K562 (cell line): ENCODE data around the gene EPS8. TPM values are rescaled to one million over a fixed set of nuclear protein-coding genes. Genes with fewer than 3 reads are reported as not detected.

Experiments
- ATAC-seq: fragments of 200-7000 bp; cut with Tn5 transposase; 3 replicates; pipeline ENCODE4 v1.9.1; 2020; ENCODE audit warnings: moderate library complexity
- BruUV-seq: library from RNA; stranded (reverse); fragments of 400-500 nt; replicated peaks from 2 replicates; lab custom pipeline; 2021; lab: Mats Ljungman, UMichigan
- CTCF ChIA-PET: fragments of 300-600 bp; formaldehyde crosslinking; extraction: SDS; loops from one replicate; lab custom pipeline; 2021; ENCODE audit warnings: low intra/inter-chr PET ratio; lab: Yijun Ruan, JAX
- POLR2A ChIA-PET: fragments of 300-600, 350-650 bp; sonication (Branson Sonifier 250); formaldehyde crosslinking; extraction: SDS; loops from one replicate; lab custom pipeline; 2021; ENCODE audit warnings: antibody characterized with exemption, inconsistent platforms; lab: Yijun Ruan, JAX
- DNase-seq, 4 experiments: peaks; one replicate each; pipeline versions ENCODE4 v3.0.0 to v3.0.0-alpha.2; 2011 to 2018; ENCODE audit warnings: low spot score in 3 of 4, mixed read lengths in 3 of 4; ENCODE audit errors: extremely low read depth in 1 of 4
- FAIRE-seq: peaks from 2 replicates; lab custom pipeline; 2011; peaks lifted over from hg19 to GRCh38; lab: Jason Lieb, UNC
- H2AFZ ChIP-seq: 2 replicates; pipeline ENCODE4 v1.6.0; 2011; ENCODE audit warnings: low read depth, low read length, control low read depth, inconsistent platforms
- H3K27ac ChIP-seq: fragments of 200-600 bp; 3 replicates; pipeline ENCODE4 v1.8.0; 2011; ENCODE audit warnings: low read depth, mild to moderate bottlenecking, control low read depth, inconsistent platforms, low read length, moderate library complexity, mixed read lengths; ENCODE audit errors: extremely low read depth
- H3K27me3 ChIP-seq, 2 experiments: fragments of 300-600 bp in 1 of 2; 2 replicates in 1 of 2; 3 replicates in 1 of 2; pipeline versions ENCODE4 v1.6.0 to v1.8.0; 2011; ENCODE audit warnings: inconsistent platforms in 2 of 2, low read length in 2 of 2, mild to moderate bottlenecking in 1 of 2, mixed read lengths in 1 of 2, moderate library complexity in 1 of 2; ENCODE audit not compliant: control insufficient read depth in 2 of 2, insufficient read depth in 2 of 2
- H3K36me3 ChIP-seq: fragments of 300-600 bp; 3 replicates; pipeline ENCODE4 v1.8.0; 2011; ENCODE audit warnings: mild to moderate bottlenecking, low read length, inconsistent platforms; ENCODE audit not compliant: control insufficient read depth, insufficient read depth
- H3K4me1 ChIP-seq, 2 experiments: fragments of 200-600 bp in 1 of 2; replicated peaks in 1 of 2; 2 replicates in 1 of 2; 3 replicates in 1 of 2; pipeline versions ENCODE4 v1.5.1 to v1.8.0; 2011; ENCODE audit warnings: inconsistent platforms in 2 of 2, low read length in 2 of 2, mild to moderate bottlenecking in 1 of 2, mixed read lengths in 1 of 2, moderate library complexity in 1 of 2; ENCODE audit not compliant: control insufficient read depth in 2 of 2, insufficient read depth in 2 of 2
- H3K4me2 ChIP-seq: 2 replicates; pipeline ENCODE4 v1.6.1; 2011; ENCODE audit warnings: low read length, control low read depth, inconsistent platforms, mixed read lengths; ENCODE audit not compliant: insufficient read depth
- H3K4me3 ChIP-seq: fragments of 200-600 bp; sonication (generic), shearing (Covaris generic); 2 replicates; pipeline ENCODE4 v1.5.1; 2016; ENCODE audit warnings: control low read depth, inconsistent platforms
- H3K79me2 ChIP-seq: fragments of 200-600 bp; 3 replicates; pipeline ENCODE4 v1.8.0; 2011; ENCODE audit warnings: low read length, inconsistent platforms; ENCODE audit not compliant: control insufficient read depth, insufficient read depth
- H3K9ac ChIP-seq, 2 experiments: 2 replicates each; pipeline versions ENCODE4 v1.6.0 to v1.6.1; 2011; ENCODE audit warnings: low read depth in 2 of 2, low read length in 2 of 2, control low read depth in 1 of 2, inconsistent platforms in 1 of 2, mild to moderate bottlenecking in 1 of 2, mixed read lengths in 1 of 2; ENCODE audit not compliant: insufficient read depth in 1 of 2
- H3K9me1 ChIP-seq: one replicate; pipeline ENCODE4 v1.6.0; 2011; ENCODE audit warnings: inconsistent platforms, mild to moderate bottlenecking, low read length, moderate library complexity; ENCODE audit not compliant: control insufficient read depth, insufficient read depth
- H3K9me3 ChIP-seq: replicated peaks from 2 replicates; pipeline ENCODE4 v1.5.1; 2011; ENCODE audit warnings: low read depth, low read length, inconsistent platforms; ENCODE audit not compliant: control insufficient read depth, insufficient read depth
- H4K20me1 ChIP-seq: replicated peaks from 2 replicates; pipeline ENCODE4 v1.6.1; 2011; ENCODE audit warnings: low read length, inconsistent platforms, mixed read lengths; ENCODE audit not compliant: control insufficient read depth, insufficient read depth
- CBFB ChIP-seq: sonication (generic); formaldehyde crosslinking; IDR thresholded peaks from 2 replicates; pipeline ENCODE4 v1.4.0; 2020; ENCODE audit warnings: mild to moderate bottlenecking, missing genetic modification reagents
- CBX2 ChIP-seq: fragments of 200-600 bp; sonication (generic); IDR thresholded peaks from one replicate; pipeline ENCODE4 v1.6.1; 2012; ENCODE audit warnings: mild to moderate bottlenecking, low read length, inconsistent platforms; ENCODE audit not compliant: insufficient read depth, poor library complexity, severe bottlenecking
- CREB3L1 ChIP-seq: fragments of 450-650 bp; IDR thresholded peaks from 2 replicates; pipeline ENCODE4 v1.6.1; 2014; ENCODE audit warnings: low read depth, mild to moderate bottlenecking, moderate library complexity, borderline replicate concordance
- CSDE1 ChIP-seq, 2 experiments: fragments of 450-650 bp; IDR thresholded peaks; 2 replicates each; pipeline ENCODE4 v1.6.1; 2016; ENCODE audit warnings: mild to moderate bottlenecking in 1 of 2
- ELK1 ChIP-seq: sonication (generic); formaldehyde crosslinking; IDR thresholded peaks from 2 replicates; pipeline ENCODE4 v1.8.1; 2022; ENCODE audit warnings: missing genetic modification reagents
- FOXA1 ChIP-seq: fragments of 450-650 bp; IDR thresholded peaks from 2 replicates; pipeline ENCODE4 v1.6.1; 2016; ENCODE audit warnings: mild to moderate bottlenecking, borderline replicate concordance
- HBP1 ChIP-seq: fragments of 450-650 bp; formaldehyde crosslinking; IDR thresholded peaks from 2 replicates; pipeline ENCODE4 v1.4.0; 2022; ENCODE audit warnings: missing genetic modification characterization
- HCFC1 ChIP-seq: IDR thresholded peaks from 2 replicates; pipeline ENCODE4 v1.6.1; 2012; ENCODE audit warnings: low read depth, low read length, improper control_type of control experiment
- NFIX ChIP-seq: fragments of 250-450 bp; sonication (Bioruptor Pico); IDR thresholded peaks from 2 replicates; pipeline ENCODE4 v1.4.0; 2020; ENCODE audit warnings: low read depth, mild to moderate bottlenecking, moderate library complexity
- NUFIP1 ChIP-seq: fragments of 450-650 bp; IDR thresholded peaks from 2 replicates; pipeline ENCODE4 v1.6.1; 2018; ENCODE audit not compliant: partially characterized antibody
- SP2 ChIP-seq: IDR thresholded peaks from 2 replicates; pipeline ENCODE4 v1.6.1; 2011; ENCODE audit warnings: mild to moderate bottlenecking, low read depth, low read length, moderate library complexity; ENCODE audit not compliant: poor library complexity, severe bottlenecking; ENCODE audit errors: extremely low read depth
- TRIM24 ChIP-seq, 2 experiments: fragments of 450-650 bp; IDR thresholded peaks; 2 replicates each; pipeline ENCODE4 v1.6.1; 2016
- ZNF41 ChIP-seq: fragments of 250-450 bp; sonication (Bioruptor Pico); conservative IDR thresholded peaks from 2 replicates; pipeline ENCODE4 v1.4.0; 2020; ENCODE audit warnings: mild to moderate bottlenecking
- WGBS: fragments of 100-300 bp; shearing (Covaris generic); methylation state at CpG from one replicate; pipeline ENCODE4 v1.1.6; 2016; ENCODE audit warnings: low coverage, mixed read lengths; ENCODE audit not compliant: insufficient coverage; ENCODE audit errors: missing lambda C conversion rate; 5-methylcytosine and 5-hydroxymethylcytosine counted together
- in situ Hi-C: fragments of 300-500 bp; cut with MboI; formaldehyde crosslinking; loops from 4 replicates; pipeline ENCODE4 v1.15.0; 2018; ENCODE audit warnings: inconsistent platforms, mixed read lengths
- intact Hi-C: fragments of 100-400 bp; cut with micrococcal nuclease; formaldehyde crosslinking; loops from 2 replicates; pipeline ENCODE4 v1.14.2; 2022
- polyA plus RNA-seq, 8 experiments: library from polyadenylated mRNA; depleted of rRNA in 4 of 8; stranded (reverse) in 5 of 8; unstranded in 3 of 8; fragments of >200 nt; fragmentation: Nextera tagmentation in 2 of 8; fragmentation: Illumina TruSeq in 1 of 8; extraction: Ambion mirVana in 2 of 8; extraction: Trizol in 1 of 8; gene quantifications; 2 replicates each; pipeline versions ENCODE4 v1.2.1 to v1.2.3, GENCODE V29; 2011 to 2014; ENCODE audit warnings: inconsistent platforms in 1 of 8, missing spikeins in 1 of 8
- total RNA-seq, 7 experiments: library from RNA; depleted of rRNA in 6 of 7; stranded (reverse); fragments of >200 nt in 6 of 7; fragmentation: Illumina TruSeq in 2 of 7; extraction: Trizol in 2 of 7; gene quantifications; 2 replicates each; pipeline versions ENCODE4 v1.2.1 to v1.2.3, GENCODE V29; 2011 to 2021; ENCODE audit warnings: low replicate concordance in 1 of 7

Gene EPS8
- total and polyA plus RNA-seq, 9 of the 15 experiments (the other 6 are each of a cell fraction or from before 2014, with no cell fraction given), result 0.10 to 1.9 (median 0.33) TPM

- Histone ChIP-seq H3K36me3 (no peaks in the 10 kb centered on the region), H3K9me1 (no peaks in the 10 kb centered on the region), H4K20me1 (no peaks in the 10 kb centered on the region), H3K4me1 (no peaks in the 10 kb centered on the region), H3K4me2 (no peak overlapping the region), H2AFZ (no peak overlapping the region), H3K9ac (no peak overlapping the region), H3K4me3 (no peak overlapping the region), H3K79me2 (no peaks in the 10 kb centered on the region), H3K27me3 (no peaks in the 10 kb centered on the region), H3K9me3 (no peaks in the 10 kb centered on the region), H3K27ac (no peak overlapping the region)
- TF ChIP-seq ZNF41 (CRISPR knock-in tag) (no peak), HCFC1 (no peak), NUFIP1 (no peak), CSDE1 (IDR thresholded peaks at IDR 0.05) (no peak), SP2 (no peak)
- CTCF ChIA-PET, result no interaction called here
- FAIRE-seq (no peak), DNase-seq (no peak), ATAC-seq (no peak)
- WGBS, result 3% methylated on average over 3 of the region's 3 CpGs
- in situ Hi-C loops (no loop called here), intact Hi-C loops (no loop called here)
- BruUV-seq, result no TSS peak
- POLR2A ChIA-PET, result no interaction called here
These were observed 8.6 kb upstream of the EPS8 start for GRCh38 chr12:15797818-15798217.

GRCh38 chr12:15796493-15797141 is 7.4 kb upstream of the EPS8 start:
- Histone ChIP-seq H3K9ac (no peak overlapping the region), H3K27me3 (no peaks in the 10 kb centered on the region), H3K79me2 (no peaks in the 10 kb centered on the region), H3K4me1 (no peaks in the 10 kb centered on the region), H3K9me3 (no peaks in the 10 kb centered on the region), H4K20me1 (no peaks in the 10 kb centered on the region), H3K27ac (no peak overlapping the region), H3K4me2 (no peak overlapping the region), H2AFZ (no peak overlapping the region), H3K9me1 (no peaks in the 10 kb centered on the region), H3K4me3 (no peak overlapping the region), H3K36me3 (no peaks in the 10 kb centered on the region)
- ATAC-seq (no peak), FAIRE-seq (no peak), DNase-seq (no peak)
- ChIA-PET CTCF (no interaction called here), POLR2A (no interaction called here)
- intact Hi-C loops, result no loop called here
- 5% methylated on average over 4 of the region's 4 CpGs for WGBS
- in situ Hi-C loops, result no loop called here
- BruUV-seq, result no TSS peak
- TF ChIP-seq CBX2 (no peak), NFIX (CRISPR knock-in tag) (no peak), CBFB (CRISPR knock-in tag) (no peak), ELK1 (CRISPR knock-in tag) (no peak), CREB3L1 (no peak), FOXA1 (no peak), HBP1 (CRISPR knock-in tag) (no peak), TRIM24 (IDR thresholded peaks at IDR 0.05) (no peak)
